KMS-11 (cell line): ENCODE data around the gene CHST11.

Experiments
- H2AFZ ChIP-seq: fragments of 200-600 bp; sonication (generic); 2 replicates; pipeline ENCODE4 v1.6.1; 2016; ENCODE audit warnings: antibody characterized with exemption, mixed run types, low read depth
- H3K27ac ChIP-seq: fragments of 200-600 bp; sonication (generic); 2 replicates; pipeline ENCODE4 v1.6.1; 2016; ENCODE audit warnings: mild to moderate bottlenecking, mixed run types
- H3K27me3 ChIP-seq: fragments of 200-600 bp; sonication (generic); 2 replicates; pipeline ENCODE4 v1.6.1; 2017; ENCODE audit warnings: mild to moderate bottlenecking, low read depth, mixed run types, moderate library complexity; ENCODE audit not compliant: insufficient read depth
- H3K36me3 ChIP-seq: fragments of 200-600 bp; sonication (generic); 2 replicates; pipeline ENCODE4 v1.6.1; 2017; ENCODE audit warnings: mild to moderate bottlenecking, mixed run types; ENCODE audit not compliant: insufficient read depth
- H3K4me1 ChIP-seq: fragments of 200-600 bp; sonication (generic); 2 replicates; pipeline ENCODE4 v1.6.1; 2016; ENCODE audit warnings: mild to moderate bottlenecking, low read depth, mixed run types; ENCODE audit not compliant: poor library complexity, severe bottlenecking
- H3K4me2 ChIP-seq: fragments of 200-600 bp; sonication (generic); 2 replicates; pipeline ENCODE4 v1.7.0; 2016; ENCODE audit warnings: mild to moderate bottlenecking, mixed run types
- H3K4me3 ChIP-seq: fragments of 200-600 bp; sonication (generic); IDR thresholded peaks from 2 replicates; pipeline ENCODE4 v1.6.1; 2017; ENCODE audit warnings: low read depth, low read length, mixed read lengths; ENCODE audit not compliant: insufficient read depth
- H3K79me2 ChIP-seq: fragments of 200-600 bp; sonication (generic); 2 replicates; pipeline ENCODE4 v1.6.1; 2016; ENCODE audit warnings: low read depth, mixed run types; ENCODE audit not compliant: insufficient read depth
- H3K9ac ChIP-seq: fragments of 200-600 bp; sonication (generic); 2 replicates; pipeline ENCODE4 v1.6.1; 2016; ENCODE audit warnings: mild to moderate bottlenecking, mixed run types
- H4K20me1 ChIP-seq: fragments of 200-600 bp; sonication (generic); 2 replicates; pipeline ENCODE4 v1.6.1; 2016; ENCODE audit warnings: mild to moderate bottlenecking, mixed run types; ENCODE audit not compliant: insufficient read depth
- CTCF ChIP-seq: fragments of 200-600 bp; sonication (generic); conservative IDR thresholded peaks from 2 replicates; pipeline ENCODE4 v1.6.1; 2017; ENCODE audit warnings: low read depth, mild to moderate bottlenecking, antibody characterized with exemption, low read length, moderate library complexity, mixed read lengths

CHST11 gene

GRCh38 chr12:104740668-104741067 lies 283.9 kb downstream of the CHST11 start:
- Histone ChIP-seq H3K4me1 (no peaks in the 10 kb centered on the region), H3K4me3 (no peak overlapping the region), H3K9ac (no peak overlapping the region), H3K36me3 (no peaks in the 10 kb centered on the region), H3K27ac (no peak overlapping the region), H3K27me3 (no peaks in the 10 kb centered on the region), H4K20me1 (no peaks in the 10 kb centered on the region), H3K4me2 (no peak overlapping the region), H3K79me2 (no peaks in the 10 kb centered on the region), H2AFZ (no peak overlapping the region)
- no peak for TF ChIP-seq CTCF

- Histone ChIP-seq H3K27ac (no peak overlapping the region), H3K9ac (no peak overlapping the region), H3K4me1 (no peaks in the 10 kb centered on the region), H3K4me2 (no peak overlapping the region), H3K4me3 (no peak overlapping the region), H4K20me1 (no peaks in the 10 kb centered on the region), H3K79me2 (no peaks in the 10 kb centered on the region), H3K36me3 (no peaks in the 10 kb centered on the region), H2AFZ (no peak overlapping the region), H3K27me3 (no peaks in the 10 kb centered on the region)
- TF ChIP-seq CTCF: no peak
These were observed 284.3 kb downstream of the CHST11 start for GRCh38 chr12:104741077-104741476.

GRCh38 chr12:104741497-104742367 lies 285.0 kb downstream of the CHST11 start:
- H3K27me3 ChIP-seq: no peaks in the 10 kb centered on the region
- H3K79me2 ChIP-seq: no peaks in the 10 kb centered on the region
- no peaks in the 10 kb centered on the region for H3K4me1 ChIP-seq
- no peaks in the 10 kb centered on the region for H4K20me1 ChIP-seq
- TF ChIP-seq CTCF: no peak
- no peak overlapping the region for H2AFZ ChIP-seq
- H3K36me3 ChIP-seq: no peaks in the 10 kb centered on the region
- no peak overlapping the region for H3K27ac ChIP-seq
- no peak overlapping the region for H3K4me3 ChIP-seq
- no peak overlapping the region for H3K4me2 ChIP-seq
- H3K9ac ChIP-seq: no peak overlapping the region

- H3K4me1 ChIP-seq: no peaks in the 10 kb centered on the region
- no peak overlapping the region for H2AFZ ChIP-seq
- H3K9ac ChIP-seq: no peak overlapping the region
- no peaks in the 10 kb centered on the region for H3K36me3 ChIP-seq
- no peaks in the 10 kb centered on the region for H3K79me2 ChIP-seq
- no peaks in the 10 kb centered on the region for H3K27me3 ChIP-seq
- H4K20me1 ChIP-seq: no peaks in the 10 kb centered on the region
- H3K4me3 ChIP-seq: no peak overlapping the region
- no peak overlapping the region for H3K4me2 ChIP-seq
- no peak for TF ChIP-seq CTCF
- no peak overlapping the region for H3K27ac ChIP-seq
These were observed 285.9 kb downstream of the CHST11 start for GRCh38 chr12:104742551-104743201.
